GM21381 (cell line): ENCODE results near the gene IGFL4.

ENCODE experiments used
- ATAC-seq: cut with Tn5 transposase; IDR thresholded peaks from one replicate; pipeline ENCODE4 v1.9.1; 2021; ENCODE audit warnings: mild to moderate bottlenecking, moderate library complexity; ENCODE audit not compliant: unreplicated experiment

Gene IGFL4

DNA sequence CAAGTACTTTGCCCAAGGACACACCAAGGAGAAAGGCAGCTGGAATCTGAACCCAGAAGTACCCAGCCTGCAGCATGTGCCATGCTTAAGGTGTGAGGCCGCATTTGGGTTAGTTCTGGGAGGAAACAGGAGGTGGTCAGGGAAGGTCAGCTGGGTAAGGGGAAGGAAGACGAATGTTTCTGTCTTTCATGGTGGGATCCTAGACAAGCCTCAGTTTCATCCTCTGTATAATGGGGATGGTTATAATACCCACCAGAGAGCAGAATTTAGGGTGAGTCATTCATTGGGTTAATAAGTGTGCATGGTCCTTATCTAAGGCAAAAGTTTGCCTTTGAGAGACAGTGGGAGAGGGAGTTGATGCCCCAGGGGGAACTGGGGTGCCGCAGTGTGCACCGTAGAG is 42.0 kb downstream of the IGFL4 start:
- no peak for ATAC-seq

DNA sequence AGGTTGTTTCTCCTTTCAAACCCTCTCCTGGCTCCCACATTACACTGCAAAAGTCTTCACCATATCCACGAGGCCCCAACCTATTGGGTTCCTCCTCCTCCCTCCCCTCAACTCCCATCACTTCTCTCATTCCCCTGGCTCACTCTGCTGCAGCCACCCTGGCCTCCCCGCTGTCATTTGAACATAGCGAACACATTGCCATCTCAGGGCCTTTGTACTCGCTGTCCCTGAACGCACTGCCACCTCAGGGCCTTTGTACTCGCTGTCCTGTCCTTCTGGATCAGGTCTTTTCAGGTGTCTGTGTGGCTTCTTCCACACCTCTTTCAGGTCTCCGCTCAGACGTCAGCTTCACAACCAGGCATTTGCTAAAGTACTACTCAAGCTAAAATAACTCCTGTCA is 43.9 kb downstream of the IGFL4 start:
- ATAC-seq: no peak

DNA sequence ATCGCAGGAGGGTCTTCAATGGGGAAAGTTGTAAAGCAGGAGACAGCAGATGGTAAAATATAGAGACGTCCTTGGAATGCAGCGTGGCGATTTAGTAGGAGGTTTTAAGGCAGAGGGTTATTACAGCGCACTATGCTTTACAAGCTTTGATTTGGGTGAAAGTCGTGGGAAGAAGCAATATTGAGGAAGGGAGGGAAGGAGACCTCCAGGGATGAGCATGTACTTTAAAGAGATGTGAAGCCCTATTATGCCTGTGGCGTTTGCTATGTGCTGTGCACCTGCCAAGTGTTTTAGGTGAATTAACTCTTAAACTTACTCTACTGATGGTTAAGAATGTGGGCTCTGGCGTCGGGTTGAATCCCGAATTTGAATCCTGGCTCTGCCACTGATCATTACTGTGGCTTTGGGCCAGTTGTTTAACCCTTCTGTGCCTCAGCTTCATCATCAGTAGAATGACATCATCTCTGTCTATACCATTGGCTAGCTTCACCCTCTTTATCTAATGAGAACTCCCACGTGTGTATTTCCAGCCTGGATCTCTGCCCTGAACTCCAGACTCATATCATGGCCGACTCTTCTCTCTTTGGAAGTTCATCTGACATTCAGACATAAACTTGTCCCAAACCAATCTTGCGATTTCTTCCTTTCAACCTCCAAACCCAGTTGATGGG is 45.0 kb downstream of the IGFL4 start:
- ATAC-seq: no peak

DNA sequence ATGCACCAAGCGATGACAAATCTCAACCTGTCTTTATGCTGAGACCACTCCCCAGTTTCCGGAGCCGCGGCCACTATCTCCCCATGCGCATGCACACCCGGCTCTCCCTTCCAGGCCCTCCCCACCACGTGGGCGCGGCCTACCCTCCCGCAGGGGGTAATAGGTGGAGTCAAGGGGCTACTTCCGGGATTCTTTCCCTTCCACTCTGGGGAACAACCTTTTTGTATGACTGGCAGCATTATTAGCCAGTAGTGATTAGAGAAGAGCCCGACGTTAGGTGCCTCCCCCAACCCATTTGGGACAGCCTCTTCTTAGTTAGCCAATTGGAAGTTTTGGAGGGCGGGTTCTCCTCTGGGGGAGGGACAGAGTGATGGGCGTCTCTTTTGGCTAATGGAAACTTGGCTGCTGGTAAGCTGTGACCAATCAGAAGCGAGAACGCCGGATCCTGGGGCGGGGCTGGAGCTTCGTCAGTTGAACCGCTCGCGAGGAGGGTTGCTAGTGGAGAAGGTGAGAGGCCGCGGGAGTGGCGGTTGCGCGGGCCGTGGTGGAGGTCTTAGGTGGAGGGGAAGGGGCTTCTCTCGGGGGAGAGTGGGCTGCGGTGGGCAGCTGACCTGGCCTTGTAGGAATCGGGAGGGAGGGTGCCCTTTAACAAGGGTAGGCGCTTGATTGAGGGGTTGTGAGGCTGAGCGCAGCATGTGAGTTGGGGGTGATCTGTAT is 45.6 kb downstream of the IGFL4 start, which contains the start of gene CCDC61:
CCDC61 (plus strand) TSS at position 470 of the 717 bp plus-strand sequence. CDS start 7,552 bp downstream, outside the sequence.
- ATAC-seq: peak; percentile 96

DNA sequence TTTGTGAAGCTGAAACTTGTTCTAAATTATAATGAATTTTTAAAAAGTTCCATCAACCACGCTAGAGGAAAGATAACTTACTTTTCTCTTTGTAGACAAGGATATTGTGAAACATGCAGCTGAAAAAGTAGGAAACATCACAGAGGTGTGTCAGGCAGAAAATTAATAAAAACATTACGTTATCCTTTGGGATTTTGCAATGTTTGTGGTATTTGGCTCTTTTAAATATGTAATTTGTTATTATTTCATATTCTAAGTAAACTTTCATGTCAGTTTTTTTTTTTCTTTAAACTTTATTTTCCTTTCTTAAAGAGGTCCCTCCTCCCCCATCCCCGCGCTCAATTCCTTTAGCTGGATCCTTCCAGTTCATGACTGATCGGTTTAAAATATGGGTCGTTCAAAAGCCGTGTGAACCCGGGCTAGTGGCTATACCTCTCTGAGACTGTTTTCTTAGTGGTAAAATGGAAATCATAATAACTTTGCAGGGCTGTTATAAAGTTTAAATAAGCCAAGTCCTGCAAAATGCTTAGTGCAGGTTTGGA is 46.3 kb downstream of the IGFL4 start:
- ATAC-seq: no peak

DNA sequence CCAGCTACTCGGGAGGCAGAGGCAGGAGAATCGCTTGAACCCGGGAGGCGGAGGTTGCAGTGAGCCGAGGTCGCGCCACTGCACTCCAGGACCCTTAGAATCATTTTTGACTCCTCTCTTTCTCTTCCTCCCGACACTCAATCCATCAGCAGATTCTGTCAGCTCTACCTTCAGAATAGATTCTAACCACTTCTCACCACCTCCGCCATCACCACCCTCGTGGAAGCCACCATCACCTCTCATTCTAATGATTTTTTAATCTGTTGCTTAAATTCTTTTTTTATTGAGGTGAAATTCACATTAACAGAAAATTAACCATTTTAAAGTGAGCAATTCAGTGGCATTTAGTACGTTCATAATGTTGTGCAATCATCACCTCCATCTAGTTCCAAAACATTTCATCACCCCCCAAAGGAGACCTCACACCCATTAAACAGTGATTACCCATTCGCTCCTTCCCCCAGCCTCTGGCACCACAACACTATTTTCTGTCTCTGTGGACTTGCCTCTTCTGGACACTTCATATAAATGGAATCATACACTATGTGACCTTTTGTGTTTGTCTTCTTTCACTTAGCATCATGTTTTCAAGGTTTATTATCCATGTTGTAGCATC is 50.6 kb downstream of the IGFL4 start:
- ATAC-seq: no peak
